ENCODE measurements around the gene NKD1. TPM values are rescaled to one million over a fixed set of nuclear protein-coding genes. Genes with fewer than 3 reads are reported as not detected.

The NKD1 gene
- total and polyA plus RNA-seq, 2 donors from 2014 or later, result 1.1 to 9.9 TPM

GRCh38 chr16:50591800-50592771 lies 43.9 kb downstream of the NKD1 start:
- Histone ChIP-seq H3K36me3 (ENCODE audit: control insufficient read depth in 2 of 3, insufficient read depth in 3 of 3, low read length in 3 of 3) (no peaks in the 10 kb centered on the region), H3K4me1 (ENCODE audit: control insufficient read depth in 2 of 3, insufficient read depth in 2 of 3, low read depth in 1 of 3, low read length in 3 of 3) (no peaks in the 10 kb centered on the region), H3K9ac (ENCODE audit: low read length in 3 of 3) (no peak overlapping the region), H3K9me3 (ENCODE audit: control insufficient read depth in 2 of 3, insufficient read depth in 1 of 3, low read length in 3 of 3) (no peaks in the 10 kb centered on the region), H3K27ac (ENCODE audit: low read depth in 2 of 2, low read length in 2 of 2) (no peak overlapping the region), H3K27me3 (ENCODE audit: control insufficient read depth, insufficient read depth, low read length) (no peaks in the 10 kb centered on the region), H3K4me3 (ENCODE audit: low read length in 3 of 3) (no peak overlapping the region)
- FAIRE-seq (no peak), DNase-seq (peak in 4 of 5 donors; percentile 62 to 94 (median 82))
- intact Hi-C loops (cut with DNase I), result loop anchor here (5.0 kb wide), 1 partner anchor 50 kb away; no protein-coding TSS in a partner anchor
- TF ChIP-seq CTCF (IDR thresholded peaks at IDR 0.05; ENCODE audit: borderline replicate concordance, extremely low read depth, insufficient read depth), result no peak

- intact Hi-C loops (cut with DNase I), result loop anchor here (5.0 kb wide), 1 partner anchor 51 kb away; no protein-coding TSS in a partner anchor
- no peaks in the 10 kb centered on the region for H3K4me1 ChIP-seq (ENCODE audit: control insufficient read depth in 2 of 3, insufficient read depth in 2 of 3, low read depth in 1 of 3, low read length in 3 of 3)
- H3K27me3 ChIP-seq (ENCODE audit: control insufficient read depth, insufficient read depth, low read length), result no peaks in the 10 kb centered on the region
- TF ChIP-seq CTCF (IDR thresholded peaks at IDR 0.05; ENCODE audit: borderline replicate concordance, extremely low read depth, insufficient read depth), result no peak
- no peak for FAIRE-seq
- no peak overlapping the region for H3K9ac ChIP-seq (ENCODE audit: low read length in 3 of 3)
- H3K4me3 ChIP-seq (ENCODE audit: low read length in 3 of 3), result no peak overlapping the region
- H3K9me3 ChIP-seq (ENCODE audit: control insufficient read depth in 2 of 3, insufficient read depth in 1 of 3, low read length in 3 of 3), result no peaks in the 10 kb centered on the region
- no peak overlapping the region for H3K27ac ChIP-seq (ENCODE audit: low read depth in 2 of 2, low read length in 2 of 2)
- H3K36me3 ChIP-seq (ENCODE audit: control insufficient read depth in 2 of 3, insufficient read depth in 3 of 3, low read length in 3 of 3), result no peaks in the 10 kb centered on the region
- no peak for DNase-seq
These were observed 44.8 kb downstream of the NKD1 start for GRCh38 chr16:50592996-50593395.

- intact Hi-C loops (cut with DNase I), result loop anchor here (5.0 kb wide), 1 partner anchor 51 kb away; no protein-coding TSS in a partner anchor
- TF ChIP-seq CTCF (IDR thresholded peaks at IDR 0.05; ENCODE audit: borderline replicate concordance, extremely low read depth, insufficient read depth), result no peak
- no peaks in the 10 kb centered on the region for H3K36me3 ChIP-seq (ENCODE audit: control insufficient read depth in 2 of 3, insufficient read depth in 3 of 3, low read length in 3 of 3)
- H3K9ac ChIP-seq (ENCODE audit: low read length in 3 of 3), result no peak overlapping the region
- DNase-seq, result peak in 2 of 5 donors; percentile 36 to 48
- H3K9me3 ChIP-seq (ENCODE audit: control insufficient read depth in 2 of 3, insufficient read depth in 1 of 3, low read length in 3 of 3), result no peaks in the 10 kb centered on the region
- H3K27ac ChIP-seq (ENCODE audit: low read depth in 2 of 2, low read length in 2 of 2), result no peak overlapping the region
- no peaks in the 10 kb centered on the region for H3K4me1 ChIP-seq (ENCODE audit: control insufficient read depth in 2 of 3, insufficient read depth in 2 of 3, low read depth in 1 of 3, low read length in 3 of 3)
- no peaks in the 10 kb centered on the region for H3K27me3 ChIP-seq (ENCODE audit: control insufficient read depth, insufficient read depth, low read length)
- no peak overlapping the region for H3K4me3 ChIP-seq (ENCODE audit: low read length in 3 of 3)
- FAIRE-seq, result no peak
These were observed 45.4 kb downstream of the NKD1 start for GRCh38 chr16:50593410-50594150.

Data from kidney (tissue), 14 donors.